ENCODE data around the gene FBXL7. TPM values are rescaled to one million over a fixed set of nuclear protein-coding genes. Genes with fewer than 3 reads are reported as not detected.

FBXL7 gene
- polyA plus RNA-seq, 4 donors = 0.22 to 4.2 (median 2.7) TPM

- Histone ChIP-seq H3K36me3 (ENCODE audit: control insufficient read depth in 3 of 3, insufficient read depth in 2 of 3, low read depth in 1 of 3, low read length in 3 of 3) (no peaks in the 10 kb centered on the region), H3K27ac (ENCODE audit: low read depth in 1 of 3, low read length in 2 of 3) (no peak overlapping the region), H3K9me3 (ENCODE audit: control insufficient read depth in 2 of 2, insufficient read depth in 1 of 2, low read depth in 1 of 2, low read length in 1 of 2) (no peaks in the 10 kb centered on the region), H3K4me3 (ENCODE audit: low read depth in 1 of 3, low read length in 3 of 3) (no peak overlapping the region), H3K27me3 (ENCODE audit: control insufficient read depth in 3 of 3, insufficient read depth in 3 of 3, low read length in 3 of 3) (no peaks in the 10 kb centered on the region), H3K4me1 (ENCODE audit: control insufficient read depth in 3 of 3, insufficient read depth in 2 of 3, low read depth in 1 of 3, low read length in 2 of 3) (no peaks in the 10 kb centered on the region)
- DNase-seq (peak in 1 of 2 donors; percentile 11), FAIRE-seq (no peak)
- 37 to 46% (median 42%) methylated on average over 3 of the region's 3 CpGs for WGBS, 3 donors
Observed at GRCh38 chr5:15887093-15887492, 387.1 kb downstream of the FBXL7 start.

GRCh38 chr5:15889001-15889400 lies 389.0 kb downstream of the FBXL7 start:
- Histone ChIP-seq H3K36me3 (ENCODE audit: control insufficient read depth in 3 of 3, insufficient read depth in 2 of 3, low read depth in 1 of 3, low read length in 3 of 3) (no peaks in the 10 kb centered on the region), H3K9me3 (ENCODE audit: control insufficient read depth in 2 of 2, insufficient read depth in 1 of 2, low read depth in 1 of 2, low read length in 1 of 2) (no peaks in the 10 kb centered on the region), H3K4me3 (ENCODE audit: low read depth in 1 of 3, low read length in 3 of 3) (no peak overlapping the region), H3K4me1 (ENCODE audit: control insufficient read depth in 3 of 3, insufficient read depth in 2 of 3, low read depth in 1 of 3, low read length in 2 of 3) (no peaks in the 10 kb centered on the region), H3K27ac (ENCODE audit: low read depth in 1 of 3, low read length in 2 of 3) (no peak overlapping the region), H3K27me3 (ENCODE audit: control insufficient read depth in 3 of 3, insufficient read depth in 3 of 3, low read length in 3 of 3) (no peaks in the 10 kb centered on the region)
- 75 to 80% (median 80%) methylated on average over 3 of the region's 3 CpGs for WGBS, 3 donors
- no peak for DNase-seq
- FAIRE-seq = no peak

GRCh38 chr5:15893866-15894265 lies 393.9 kb downstream of the FBXL7 start:
- Histone ChIP-seq H3K36me3 (ENCODE audit: control insufficient read depth in 3 of 3, insufficient read depth in 2 of 3, low read depth in 1 of 3, low read length in 3 of 3) (no peaks in the 10 kb centered on the region), H3K4me1 (ENCODE audit: control insufficient read depth in 3 of 3, insufficient read depth in 2 of 3, low read depth in 1 of 3, low read length in 2 of 3) (no peaks in the 10 kb centered on the region), H3K4me3 (ENCODE audit: low read depth in 1 of 3, low read length in 3 of 3) (no peak overlapping the region), H3K27me3 (ENCODE audit: control insufficient read depth in 3 of 3, insufficient read depth in 3 of 3, low read length in 3 of 3) (no peaks in the 10 kb centered on the region), H3K27ac (ENCODE audit: low read depth in 1 of 3, low read length in 2 of 3) (no peak overlapping the region), H3K9me3 (ENCODE audit: control insufficient read depth in 2 of 2, insufficient read depth in 1 of 2, low read depth in 1 of 2, low read length in 1 of 2) (no peaks in the 10 kb centered on the region)
- WGBS, 3 donors = 95 to 97% (median 95%) methylated on average over 11 of the region's 11 CpGs
- FAIRE-seq (no peak), DNase-seq (no peak)

- WGBS, 3 donors = 79 to 92% (median 90%) methylated on average over 3 of the region's 3 CpGs
- Histone ChIP-seq H3K4me1 (ENCODE audit: control insufficient read depth in 3 of 3, insufficient read depth in 2 of 3, low read depth in 1 of 3, low read length in 2 of 3) (no peaks in the 10 kb centered on the region), H3K4me3 (ENCODE audit: low read depth in 1 of 3, low read length in 3 of 3) (no peak overlapping the region), H3K27me3 (ENCODE audit: control insufficient read depth in 3 of 3, insufficient read depth in 3 of 3, low read length in 3 of 3) (no peaks in the 10 kb centered on the region), H3K27ac (ENCODE audit: low read depth in 1 of 3, low read length in 2 of 3) (no peak overlapping the region), H3K9me3 (ENCODE audit: control insufficient read depth in 2 of 2, insufficient read depth in 1 of 2, low read depth in 1 of 2, low read length in 1 of 2) (peaks cover 0 to under 1% of the 10 kb centered on the region in 2 donors), H3K36me3 (ENCODE audit: control insufficient read depth in 3 of 3, insufficient read depth in 2 of 3, low read depth in 1 of 3, low read length in 3 of 3) (no peaks in the 10 kb centered on the region)
- no peak for DNase-seq
- no peak for FAIRE-seq
Observed at GRCh38 chr5:15897656-15898055, 397.7 kb downstream of the FBXL7 start.

- no peak for DNase-seq
- H3K36me3 ChIP-seq (ENCODE audit: control insufficient read depth in 3 of 3, insufficient read depth in 2 of 3, low read depth in 1 of 3, low read length in 3 of 3) = no peaks in the 10 kb centered on the region
- no peaks in the 10 kb centered on the region for H3K4me1 ChIP-seq (ENCODE audit: control insufficient read depth in 3 of 3, insufficient read depth in 2 of 3, low read depth in 1 of 3, low read length in 2 of 3)
- no peak for FAIRE-seq
- no peaks in the 10 kb centered on the region for H3K27me3 ChIP-seq (ENCODE audit: control insufficient read depth in 3 of 3, insufficient read depth in 3 of 3, low read length in 3 of 3)
- H3K27ac ChIP-seq (ENCODE audit: low read depth in 1 of 3, low read length in 2 of 3) = no peak overlapping the region
- H3K9me3 ChIP-seq (ENCODE audit: control insufficient read depth in 2 of 2, insufficient read depth in 1 of 2, low read depth in 1 of 2, low read length in 1 of 2) = peaks cover 0 to 2% of the 10 kb centered on the region in 2 donors
- no peak overlapping the region for H3K4me3 ChIP-seq (ENCODE audit: low read depth in 1 of 3, low read length in 3 of 3)
- WGBS, 3 donors = 80 to 91% (median 90%) methylated on average over 6 of the region's 6 CpGs
Observed at GRCh38 chr5:15898641-15899040, 398.7 kb downstream of the FBXL7 start.

GRCh38 chr5:15899481-15899880 lies 399.5 kb downstream of the FBXL7 start:
- FAIRE-seq = no peak
- H3K4me1 ChIP-seq (ENCODE audit: control insufficient read depth in 3 of 3, insufficient read depth in 2 of 3, low read depth in 1 of 3, low read length in 2 of 3) = no peaks in the 10 kb centered on the region

GRCh38 chr5:15901151-15901550 lies 401.2 kb downstream of the FBXL7 start:
- DNase-seq = no peak
- H3K27ac ChIP-seq (ENCODE audit: low read depth in 1 of 3, low read length in 2 of 3) = no peak overlapping the region
- 17 to 45% (median 20%) methylated on average over 2 of the region's 2 CpGs for WGBS, 3 donors
- no peaks in the 10 kb centered on the region for H3K27me3 ChIP-seq (ENCODE audit: control insufficient read depth in 3 of 3, insufficient read depth in 3 of 3, low read length in 3 of 3)
- H3K36me3 ChIP-seq (ENCODE audit: control insufficient read depth in 3 of 3, insufficient read depth in 2 of 3, low read depth in 1 of 3, low read length in 3 of 3) = no peaks in the 10 kb centered on the region
- no peak for FAIRE-seq
- no peaks in the 10 kb centered on the region for H3K4me1 ChIP-seq (ENCODE audit: control insufficient read depth in 3 of 3, insufficient read depth in 2 of 3, low read depth in 1 of 3, low read length in 2 of 3)
- H3K9me3 ChIP-seq (ENCODE audit: control insufficient read depth in 2 of 2, insufficient read depth in 1 of 2, low read depth in 1 of 2, low read length in 1 of 2) = peaks cover 0 to 2% of the 10 kb centered on the region in 2 donors
- H3K4me3 ChIP-seq (ENCODE audit: low read depth in 1 of 3, low read length in 3 of 3) = no peak overlapping the region

More at GRCh38 chr5:15899481-15899880, 399.5 kb downstream of the FBXL7 start:
- 92 to 97% (median 92%) methylated on average over 1 of the region's 1 CpG for WGBS, 3 donors
- Histone ChIP-seq H3K9me3 (ENCODE audit: control insufficient read depth in 2 of 2, insufficient read depth in 1 of 2, low read depth in 1 of 2, low read length in 1 of 2) (peaks cover 0 to 2% of the 10 kb centered on the region in 2 donors), H3K27me3 (ENCODE audit: control insufficient read depth in 3 of 3, insufficient read depth in 3 of 3, low read length in 3 of 3) (no peaks in the 10 kb centered on the region), H3K36me3 (ENCODE audit: control insufficient read depth in 3 of 3, insufficient read depth in 2 of 3, low read depth in 1 of 3, low read length in 3 of 3) (no peaks in the 10 kb centered on the region), H3K27ac (ENCODE audit: low read depth in 1 of 3, low read length in 2 of 3) (no peak overlapping the region), H3K4me3 (ENCODE audit: low read depth in 1 of 3, low read length in 3 of 3) (no peak overlapping the region)
- no peak for DNase-seq

GRCh38 chr5:15902066-15902465 lies 402.1 kb downstream of the FBXL7 start:
- no peaks in the 10 kb centered on the region for H3K4me1 ChIP-seq (ENCODE audit: control insufficient read depth in 3 of 3, insufficient read depth in 2 of 3, low read depth in 1 of 3, low read length in 2 of 3)
- no peak overlapping the region for H3K27ac ChIP-seq (ENCODE audit: low read depth in 1 of 3, low read length in 2 of 3)
- FAIRE-seq (no peak), DNase-seq (peak in 1 of 2 donors; percentile 23)
- WGBS, 3 donors = 36 to 62% (median 48%) methylated on average over 6 of the region's 6 CpGs
- no peaks in the 10 kb centered on the region for H3K36me3 ChIP-seq (ENCODE audit: control insufficient read depth in 3 of 3, insufficient read depth in 2 of 3, low read depth in 1 of 3, low read length in 3 of 3)
- peaks cover 0 to 2% of the 10 kb centered on the region in 2 donors for H3K9me3 ChIP-seq (ENCODE audit: control insufficient read depth in 2 of 2, insufficient read depth in 1 of 2, low read depth in 1 of 2, low read length in 1 of 2)
- no peaks in the 10 kb centered on the region for H3K27me3 ChIP-seq (ENCODE audit: control insufficient read depth in 3 of 3, insufficient read depth in 3 of 3, low read length in 3 of 3)
- no peak overlapping the region for H3K4me3 ChIP-seq (ENCODE audit: low read depth in 1 of 3, low read length in 3 of 3)
